ENCODE data around the gene ESAM.
A peak's percentile ranks its signal among the peaks of the same experiment; 100 is the strongest.

Gene ESAM

GRCh38 chr11:124727474-124727873, 34.6 kb downstream of the ESAM start:
- no peak for DNase-seq

- DNase-seq: peak; percentile 71
Measured at GRCh38 chr11:124725719-124726105, 36.4 kb downstream of the ESAM start.

- peak; percentile 71 for DNase-seq
Measured at GRCh38 chr11:124724979-124725718, 36.9 kb downstream of the ESAM start.

- no peak for DNase-seq
Measured at GRCh38 chr11:124722176-124722575, 39.9 kb downstream of the ESAM start.

- DNase-seq: no peak
Measured at GRCh38 chr11:124719534-124719933, 42.6 kb downstream of the ESAM start.

- no peak for DNase-seq
Measured at GRCh38 chr11:124718801-124719200, 43.3 kb downstream of the ESAM start.

- DNase-seq: no peak
Measured at GRCh38 chr11:124717786-124718651, 44.1 kb downstream of the ESAM start.

GRCh38 chr11:124717421-124717785, 44.7 kb downstream of the ESAM start:
- no peak for DNase-seq

- peak; percentile 63 for DNase-seq
Measured at GRCh38 chr11:124716591-124716990, 45.5 kb downstream of the ESAM start.

GRCh38 chr11:124712392-124712791, 49.7 kb downstream of the ESAM start:
- DNase-seq: no peak

- no peak for DNase-seq
Measured at GRCh38 chr11:124707829-124708228, 54.3 kb downstream of the ESAM start.
